HG02759 (cell line): ENCODE measurements around the gene ABCA4.
"Not testable (repeated sequence)": the region's sequence is repeated elsewhere in the genome, so short reads cannot be mapped to it uniquely, and the experiment has no call there.

Source experiments
- ATAC-seq: cut with Tn5 transposase; IDR thresholded peaks from one replicate; pipeline ENCODE4 v1.9.1; 2021; ENCODE audit warnings: mild to moderate bottlenecking, moderate library complexity; ENCODE audit not compliant: unreplicated experiment

Gene ABCA4

GRCh38 chr1:94011709-94012595, 109.0 kb downstream of the ABCA4 start:
- ATAC-seq = no peak

- ATAC-seq = no peak
Observed at GRCh38 chr1:94011129-94011528, 109.8 kb downstream of the ABCA4 start.

GRCh38 chr1:94009304-94009703, 111.6 kb downstream of the ABCA4 start:
- no peak for ATAC-seq

- no peak for ATAC-seq
Observed at GRCh38 chr1:94006604-94007003, 114.3 kb downstream of the ABCA4 start.

GRCh38 chr1:94004924-94005323, 116.0 kb downstream of the ABCA4 start:
- no peak for ATAC-seq

GRCh38 chr1:94002046-94002787, 118.7 kb downstream of the ABCA4 start:
- no peak for ATAC-seq

- ATAC-seq = no peak
Observed at GRCh38 chr1:94001397-94002045, 119.4 kb downstream of the ABCA4 start.

GRCh38 chr1:94000510-94001282, 120.3 kb downstream of the ABCA4 start:
- ATAC-seq = no peak

- ATAC-seq = no peak
Observed at GRCh38 chr1:93999840-94000415, 121.0 kb downstream of the ABCA4 start.

GRCh38 chr1:93998532-93998931, 122.4 kb downstream of the ABCA4 start:
- not testable (repeated sequence) for ATAC-seq

- ATAC-seq = no peak
Observed at GRCh38 chr1:93997756-93998155, 123.2 kb downstream of the ABCA4 start.

- ATAC-seq = no peak
Observed at GRCh38 chr1:93995837-93996536, 125.0 kb downstream of the ABCA4 start.

GRCh38 chr1:93993731-93994130, 127.2 kb downstream of the ABCA4 start:
- ATAC-seq = no peak

GRCh38 chr1:93992954-93993353, 128.0 kb downstream of the ABCA4 start:
- no peak for ATAC-seq

GRCh38 chr1:93992190-93992589, 128.8 kb downstream of the ABCA4 start:
- no peak for ATAC-seq

GRCh38 chr1:93991271-93991670, 129.7 kb downstream of the ABCA4 start:
- no peak for ATAC-seq

- ATAC-seq = not testable (repeated sequence)
Observed at GRCh38 chr1:93990477-93990876, 130.5 kb downstream of the ABCA4 start.

GRCh38 chr1:93990010-93990409, 130.9 kb downstream of the ABCA4 start:
- ATAC-seq = no peak

- no peak for ATAC-seq
Observed at GRCh38 chr1:93989601-93990000, 131.3 kb downstream of the ABCA4 start.
